RPMI8226 (cell line): Measurements from ENCODE around the gene ZNF831.
A peak's percentile ranks its signal among the peaks of the same experiment; 100 is the strongest.

ENCODE experiments used
- DNase-seq: peaks from one replicate; pipeline ENCODE4 v3.0.0-alpha.2; 2015

The ZNF831 gene

DNA sequence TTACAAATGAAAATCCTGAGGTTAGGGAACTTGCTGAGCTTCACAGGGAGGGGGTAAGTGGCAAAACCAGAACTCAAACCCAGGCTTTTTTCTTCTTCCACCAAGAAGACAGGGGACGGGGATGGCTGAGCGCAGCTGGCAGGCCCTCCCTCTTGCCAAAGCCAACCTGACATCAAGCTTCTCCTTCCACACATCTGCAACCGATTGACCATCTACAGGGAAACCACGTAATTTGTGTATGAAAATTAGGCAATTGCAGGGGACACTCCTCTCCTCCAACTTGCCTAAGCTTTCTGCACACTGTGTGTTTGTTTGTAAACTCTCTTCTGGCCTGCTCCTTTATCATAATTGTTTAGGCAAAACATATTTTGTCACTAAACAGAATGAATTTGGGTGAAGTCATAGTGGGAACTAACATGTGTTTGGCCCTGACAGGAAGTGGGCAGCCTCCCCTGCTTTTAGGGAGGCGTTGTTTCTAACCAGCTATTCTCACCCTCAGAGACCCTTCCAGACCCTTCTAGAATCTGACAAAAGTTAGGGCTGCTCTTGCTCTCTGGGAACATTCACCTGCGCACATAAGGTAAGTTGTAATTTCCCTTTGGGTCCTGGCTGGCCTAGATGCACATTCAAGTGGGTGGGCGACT is 18.9 kb downstream of the ZNF831 start:
- DNase-seq: no peak

DNA sequence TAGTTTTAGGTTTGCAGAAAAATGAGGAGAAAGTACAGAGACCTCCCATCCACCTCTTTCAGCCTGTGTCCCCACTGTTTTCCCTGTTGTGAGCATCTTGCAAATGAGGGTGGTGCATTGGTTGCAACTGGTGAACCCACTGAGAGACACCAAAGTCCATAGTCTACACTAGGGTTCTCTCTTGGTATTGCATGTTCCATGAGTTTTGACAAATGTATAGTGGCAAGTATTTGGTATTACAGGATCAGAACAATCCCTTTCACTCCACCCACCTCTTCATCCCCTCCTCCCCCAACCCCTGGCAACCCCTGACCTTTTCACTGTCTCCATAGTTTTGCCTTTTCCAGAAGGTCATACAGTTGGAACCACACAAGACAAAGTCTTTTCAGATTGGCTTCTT is 20.1 kb downstream of the ZNF831 start:
- no peak for DNase-seq

DNA sequence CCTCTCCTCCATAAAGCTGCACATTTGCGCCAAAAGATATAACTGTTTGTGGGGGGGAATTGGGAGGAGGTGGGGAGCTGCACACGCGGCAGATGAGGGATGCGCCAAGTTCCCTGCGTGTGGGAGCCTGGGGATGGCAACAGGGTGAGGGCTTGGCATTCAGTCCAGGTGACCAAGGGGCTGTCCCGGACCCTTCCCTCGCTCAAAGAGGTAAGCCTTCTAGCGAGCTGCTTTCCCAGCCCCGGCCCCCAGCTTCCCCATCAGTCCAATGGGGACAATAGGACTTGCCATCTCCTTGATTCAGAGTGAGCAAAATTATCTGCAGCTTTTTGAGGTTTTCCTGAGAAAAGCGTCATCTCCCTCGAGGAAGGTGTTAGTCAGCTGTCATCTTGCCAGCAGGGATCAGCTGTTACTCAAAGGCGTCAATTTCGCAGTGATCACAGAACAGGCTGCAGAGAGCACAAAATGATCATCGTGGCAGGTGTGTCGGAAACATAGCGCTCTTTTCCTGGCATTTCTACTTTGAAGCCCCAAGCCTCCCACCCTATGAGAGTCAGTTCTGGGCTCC is 21.3 kb downstream of the ZNF831 start:
- DNase-seq: no peak

DNA sequence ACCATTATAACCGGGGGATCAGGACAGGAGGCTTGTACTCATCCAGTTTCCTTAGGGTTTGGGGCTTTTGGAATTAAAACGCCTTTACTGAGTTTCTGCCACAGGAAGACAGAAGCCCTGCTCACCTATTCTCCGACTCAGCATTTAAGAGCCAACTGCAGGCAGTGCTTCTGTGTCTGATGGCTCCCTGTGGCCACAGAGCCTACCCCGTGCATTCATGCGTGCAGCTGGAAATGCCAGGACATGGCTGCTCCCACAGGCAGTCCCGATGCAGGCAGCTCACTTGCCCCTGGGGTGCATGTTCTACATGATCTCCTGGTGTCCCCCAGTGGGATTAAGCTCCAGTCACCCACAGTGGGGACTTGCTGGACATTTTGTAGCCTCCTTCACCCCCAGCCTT is 22.2 kb downstream of the ZNF831 start:
- no peak for DNase-seq

DNA sequence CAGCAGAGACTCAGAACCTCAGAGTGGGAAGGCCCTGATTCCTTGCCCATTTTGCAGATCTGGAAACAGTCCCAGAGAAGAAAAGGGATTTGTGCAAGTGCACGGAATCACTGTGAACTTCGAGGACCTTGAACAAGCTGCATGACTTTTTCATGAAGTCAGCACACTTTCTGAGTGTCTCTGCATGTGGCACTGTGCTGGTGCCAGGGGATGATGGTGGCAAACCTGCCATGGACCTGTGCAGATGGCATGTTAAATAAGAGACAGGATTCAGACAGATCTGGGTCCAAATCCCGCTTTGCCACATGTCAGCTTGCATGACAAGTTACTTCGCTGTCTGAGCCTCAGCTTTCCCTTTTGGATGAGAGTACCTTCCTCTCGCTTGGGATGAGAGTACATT is 26.8 kb downstream of the ZNF831 start:
- no peak for DNase-seq

DNA sequence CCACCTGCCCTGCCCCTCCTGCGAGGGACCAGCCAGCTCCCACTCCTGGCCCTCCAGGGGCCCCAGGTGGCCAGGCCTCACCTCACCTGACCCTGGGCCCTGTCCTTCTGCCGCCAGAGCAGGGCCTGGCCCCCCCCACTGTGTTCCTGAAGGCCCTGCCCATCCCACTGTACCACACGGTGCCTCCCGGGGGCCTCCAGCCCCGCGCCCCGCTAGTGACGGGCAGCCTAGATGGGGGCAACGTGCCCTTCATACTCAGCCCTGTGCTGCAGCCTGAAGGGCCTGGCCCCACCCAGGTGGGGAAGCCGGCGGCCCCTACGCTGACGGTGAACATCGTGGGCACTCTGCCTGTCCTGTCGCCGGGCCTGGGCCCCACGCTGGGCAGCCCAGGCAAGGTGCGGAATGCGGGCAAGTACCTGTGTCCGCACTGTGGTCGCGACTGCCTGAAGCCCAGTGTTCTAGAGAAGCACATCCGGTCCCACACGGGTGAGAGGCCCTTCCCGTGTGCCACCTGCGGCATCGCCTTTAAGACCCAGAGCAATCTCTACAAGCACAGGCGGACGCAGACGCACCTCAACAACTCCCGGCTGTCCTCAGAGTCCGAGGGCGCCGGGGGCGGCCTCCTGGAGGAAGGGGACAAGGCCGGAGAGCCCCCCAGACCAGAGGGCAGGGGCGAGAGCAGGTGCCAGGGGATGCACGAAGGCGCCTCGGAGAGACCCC is 27.6 kb downstream of the ZNF831 start:
- no peak for DNase-seq

DNA sequence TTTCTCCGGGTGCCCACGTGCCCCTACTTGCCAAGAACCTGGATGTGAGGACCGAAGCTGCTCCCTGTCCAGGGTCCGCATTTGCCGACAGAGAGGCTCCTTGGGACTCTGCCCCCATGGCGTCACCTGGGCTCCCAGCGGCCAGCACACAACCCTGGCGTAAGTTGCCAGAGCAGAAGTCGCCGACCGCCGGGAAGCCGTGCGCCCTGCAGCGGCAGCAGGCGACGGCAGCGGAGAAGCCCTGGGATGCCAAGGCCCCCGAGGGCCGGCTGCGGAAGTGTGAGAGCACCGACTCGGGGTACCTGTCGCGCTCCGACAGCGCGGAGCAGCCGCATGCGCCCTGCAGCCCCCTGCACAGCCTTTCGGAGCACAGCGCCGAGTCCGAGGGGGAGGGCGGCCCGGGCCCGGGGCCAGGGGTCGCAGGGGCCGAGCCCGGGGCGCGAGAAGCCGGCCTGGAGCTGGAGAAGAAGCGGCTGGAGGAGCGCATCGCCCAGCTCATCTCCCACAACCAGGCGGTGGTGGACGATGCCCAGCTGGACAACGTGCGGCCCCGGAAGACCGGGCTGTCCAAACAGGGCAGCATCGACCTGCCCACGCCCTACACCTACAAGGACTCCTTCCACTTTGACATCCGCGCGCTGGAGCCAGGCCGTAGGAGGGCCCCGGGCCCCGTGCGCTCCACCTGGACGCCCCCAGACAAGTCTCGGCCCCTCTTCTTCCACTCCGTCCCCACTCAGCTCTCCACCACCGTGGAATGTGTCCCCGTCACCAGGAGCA is 28.3 kb downstream of the ZNF831 start:
- no peak for DNase-seq

DNA sequence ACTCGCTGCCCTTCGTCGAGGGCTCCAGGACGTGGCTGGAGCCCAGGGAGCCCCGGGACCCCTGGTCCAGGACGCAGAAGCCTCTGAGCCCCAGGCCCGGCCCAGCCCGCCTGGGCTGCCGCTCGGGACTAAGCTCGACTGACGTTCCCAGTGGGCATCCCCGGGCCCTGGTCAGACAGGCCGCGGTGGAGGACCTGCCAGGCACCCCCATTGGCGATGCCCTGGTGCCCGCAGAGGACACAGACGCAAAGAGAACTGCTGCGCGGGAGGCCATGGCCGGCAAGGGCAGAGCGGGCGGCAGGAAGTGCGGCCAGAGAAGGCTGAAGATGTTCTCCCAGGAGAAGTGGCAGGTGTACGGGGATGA is 28.9 kb downstream of the ZNF831 start:
- DNase-seq: no peak

DNA sequence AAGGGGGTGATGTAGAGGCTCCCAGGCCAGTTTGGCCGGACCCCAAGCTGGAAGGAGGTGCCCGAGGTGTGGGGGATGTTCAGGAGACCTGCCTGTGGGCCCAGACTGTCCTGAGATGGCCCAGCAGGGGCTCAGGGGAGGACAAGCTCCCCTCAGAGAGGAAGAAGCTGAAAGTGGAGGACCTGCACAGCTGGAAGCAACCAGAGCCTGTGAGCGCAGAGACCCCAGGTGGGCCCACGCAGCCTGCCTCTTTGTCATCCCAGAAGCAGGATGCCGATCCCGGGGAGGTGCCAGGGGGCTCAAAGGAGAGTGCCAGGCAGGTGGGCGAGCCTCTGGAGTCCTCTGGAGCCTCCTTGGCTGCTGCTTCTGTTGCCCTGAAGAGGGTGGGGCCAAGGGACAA is 29.7 kb downstream of the ZNF831 start:
- DNase-seq: no peak

DNA sequence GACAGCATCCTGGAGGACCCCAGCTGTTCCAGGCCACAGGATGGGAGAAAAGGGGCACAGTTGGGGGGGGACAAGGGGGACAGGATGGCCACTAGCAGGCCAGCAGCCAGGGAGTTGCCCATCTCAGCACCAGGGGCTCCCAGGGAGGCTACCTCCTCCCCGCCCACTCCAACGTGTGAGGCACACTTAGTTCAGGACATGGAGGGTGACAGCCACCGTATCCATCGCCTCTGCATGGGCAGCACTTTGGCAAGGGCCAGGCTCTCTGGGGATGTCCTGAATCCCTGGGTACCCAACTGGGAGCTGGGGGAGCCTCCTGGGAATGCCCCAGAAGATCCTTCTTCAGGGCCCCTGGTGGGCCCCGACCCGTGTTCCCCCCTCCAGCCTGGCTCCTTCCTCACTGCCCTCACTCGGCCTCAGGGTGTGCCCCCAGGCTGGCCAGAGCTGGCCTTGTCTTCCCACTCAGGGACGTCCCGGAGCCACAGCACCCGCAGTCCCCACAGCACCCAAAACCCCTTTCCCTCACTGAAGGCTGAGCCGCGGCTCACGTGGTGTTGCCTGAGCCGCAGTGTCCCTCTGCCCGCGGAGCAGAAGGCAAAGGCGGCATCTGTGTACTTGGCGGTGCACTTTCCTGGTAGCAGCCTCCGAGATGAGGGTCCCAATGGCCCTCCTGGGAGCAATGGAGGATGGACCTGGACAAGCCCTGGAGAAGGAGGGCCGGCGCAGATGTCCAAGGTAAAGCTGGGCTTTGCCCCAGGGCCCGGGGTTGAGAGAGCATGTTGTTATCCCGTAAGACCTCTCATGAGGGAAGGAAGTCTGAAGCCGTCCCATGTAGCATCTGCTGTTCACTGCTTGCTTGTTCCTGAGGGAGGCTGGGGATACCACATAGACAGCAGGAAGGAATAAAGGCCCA is 30.7 kb downstream of the ZNF831 start:
- DNase-seq: no peak

DNA sequence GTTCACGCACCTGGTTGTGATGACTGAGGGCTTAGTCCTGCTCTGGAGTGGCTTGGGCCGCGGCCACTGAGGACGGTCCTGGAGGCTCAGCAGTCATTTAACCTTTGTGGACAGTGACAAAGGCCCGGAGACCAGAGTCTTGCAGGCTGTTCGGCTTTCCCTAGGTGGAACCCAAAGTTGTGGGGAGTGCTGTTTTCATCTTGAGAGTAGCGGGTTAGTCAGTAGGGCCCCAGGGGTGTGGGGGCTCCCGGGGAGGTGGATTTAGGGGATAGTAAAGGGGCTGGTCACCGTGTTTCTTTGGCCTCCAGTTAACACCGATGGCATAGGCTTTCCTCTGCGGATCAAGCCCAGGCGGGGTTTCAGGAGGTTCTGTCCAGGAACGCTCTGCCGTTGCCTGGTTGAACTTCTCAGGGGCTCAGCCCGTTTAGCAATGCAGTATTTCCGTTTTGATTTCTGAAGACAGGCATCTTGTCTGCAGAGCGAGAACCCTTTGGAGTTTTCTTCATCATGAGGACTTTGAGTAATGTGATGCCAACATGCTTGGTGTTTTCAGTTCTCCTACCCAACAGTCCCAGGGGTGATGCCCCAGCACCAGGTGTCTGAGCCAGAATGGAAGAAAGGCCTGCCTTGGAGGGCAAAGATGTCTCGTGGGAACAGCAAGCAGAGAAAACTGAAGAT is 31.8 kb downstream of the ZNF831 start:
- DNase-seq: no peak

DNA sequence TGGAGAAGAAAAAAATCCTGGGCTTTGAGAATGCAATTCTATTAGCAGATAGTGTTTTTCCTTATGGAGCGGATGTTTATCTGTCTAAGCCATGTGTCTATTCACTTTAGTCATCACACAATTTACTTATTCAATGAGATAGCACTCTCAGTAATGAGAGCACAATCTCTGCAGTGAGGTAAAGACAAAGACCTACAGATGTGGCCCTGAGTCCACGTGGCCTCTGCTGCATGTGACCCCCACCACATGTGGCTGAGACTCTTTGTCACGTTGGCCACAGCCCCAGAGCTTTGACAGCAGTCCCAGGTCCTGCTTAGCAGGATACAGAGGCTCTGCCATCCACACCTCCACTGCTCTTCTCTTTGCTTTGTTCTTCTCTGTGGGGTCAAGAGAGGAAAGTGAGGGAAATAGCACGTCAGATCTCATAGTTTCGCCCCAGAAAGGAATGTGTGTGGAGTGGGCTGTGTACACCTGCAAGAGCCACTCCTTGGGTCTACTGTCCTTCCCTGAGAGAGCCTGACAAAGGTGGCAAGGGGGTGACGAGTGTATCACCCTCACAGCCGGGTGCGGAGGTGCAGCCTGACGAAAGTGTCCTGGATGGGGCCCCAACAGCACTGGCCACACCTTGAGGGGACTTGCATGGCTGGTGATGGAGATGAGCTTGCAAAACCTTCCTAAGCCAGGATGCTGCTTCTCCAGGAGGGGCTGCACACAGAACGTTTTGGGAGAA is 40.7 kb downstream of the ZNF831 start:
- DNase-seq: no peak

DNA sequence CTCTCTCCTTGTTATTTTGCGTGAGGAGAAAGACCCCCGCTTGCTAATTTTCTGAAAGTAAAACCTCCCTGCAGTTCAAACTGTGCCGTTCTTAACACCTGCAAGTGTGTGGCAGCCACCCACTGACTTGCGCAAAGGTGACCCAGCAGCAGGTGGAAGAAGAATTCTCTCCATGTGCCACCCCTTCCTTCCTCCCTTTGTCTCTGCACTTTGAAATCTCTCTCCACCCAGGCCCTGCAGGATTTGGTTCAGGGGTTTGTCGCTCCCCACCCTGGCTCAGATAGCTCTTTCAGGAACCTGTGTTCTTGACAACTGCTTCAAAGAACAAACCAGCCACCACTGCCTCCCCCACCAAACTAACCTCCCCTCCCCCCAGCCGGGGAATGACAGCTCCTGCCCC is 41.4 kb downstream of the ZNF831 start:
- DNase-seq: no peak

DNA sequence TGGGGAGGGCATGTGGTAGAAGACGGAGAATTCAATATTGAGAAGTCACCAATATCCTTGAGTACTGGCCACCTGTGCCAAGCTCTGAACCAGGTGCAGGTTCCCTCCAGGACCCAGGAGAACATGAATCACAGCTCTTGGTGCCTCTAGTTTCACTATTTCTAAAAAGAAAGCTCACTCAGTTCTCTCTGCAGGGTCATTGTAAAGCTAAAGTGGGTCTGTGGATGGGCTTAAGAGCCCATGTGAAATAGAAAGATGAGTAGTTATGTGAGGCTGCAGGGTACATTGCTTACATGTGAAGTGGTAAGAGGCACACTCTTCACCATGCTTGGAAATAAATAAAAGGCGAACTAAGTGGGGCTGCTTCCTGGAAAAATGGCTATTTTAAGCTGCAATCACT is 43.6 kb downstream of the ZNF831 start:
- DNase-seq: no peak

DNA sequence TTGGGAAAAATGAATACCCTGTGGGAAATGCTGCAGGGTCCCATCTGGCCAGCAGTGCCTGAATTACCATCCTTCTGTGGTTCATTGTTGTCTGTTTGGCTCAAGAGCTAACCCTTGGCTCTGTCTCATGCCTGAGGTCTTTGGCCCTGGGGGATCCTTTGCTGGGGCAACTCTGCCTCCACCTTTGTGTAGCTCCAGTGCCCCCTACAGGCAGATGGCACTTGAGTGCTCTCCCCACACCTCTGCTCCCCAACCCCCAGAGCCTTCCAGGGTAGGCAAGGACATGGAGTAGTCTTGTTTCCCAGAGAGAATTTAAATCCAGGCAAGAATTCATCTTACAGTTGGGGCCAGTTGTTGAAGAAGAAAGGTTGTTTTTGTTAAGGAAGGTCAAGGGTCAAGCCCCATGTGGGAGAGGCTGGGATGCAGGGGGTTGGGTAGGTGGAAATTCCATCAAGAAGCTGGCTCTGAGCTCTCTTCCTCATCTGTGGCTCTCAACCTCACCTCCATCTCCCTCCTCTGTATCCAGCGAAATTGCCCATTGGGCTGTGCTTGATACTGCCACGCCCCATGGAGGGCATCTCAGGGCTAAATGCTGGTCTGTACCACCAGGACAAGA is 44.2 kb downstream of the ZNF831 start:
- peak; percentile 56 for DNase-seq

DNA sequence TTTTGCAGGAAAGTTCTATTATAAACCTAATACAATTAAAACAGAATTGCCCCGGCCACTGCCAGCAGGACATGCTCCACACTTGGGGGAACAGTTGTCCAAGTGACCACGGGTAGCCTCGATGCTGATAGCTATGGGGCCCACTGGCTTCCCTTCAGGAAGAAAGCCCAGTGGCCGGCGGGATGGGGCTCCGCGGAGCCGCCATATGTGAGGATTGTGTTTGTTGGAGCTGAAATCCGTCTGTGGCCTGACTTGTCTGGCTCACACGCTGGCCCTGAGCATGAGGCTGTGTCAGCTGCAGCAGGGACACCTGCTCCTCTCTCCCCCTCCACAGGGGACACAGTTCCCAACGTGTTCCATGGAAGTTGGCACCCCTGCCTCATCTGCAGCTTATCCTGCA is 46.6 kb downstream of the ZNF831 start:
- no peak for DNase-seq

DNA sequence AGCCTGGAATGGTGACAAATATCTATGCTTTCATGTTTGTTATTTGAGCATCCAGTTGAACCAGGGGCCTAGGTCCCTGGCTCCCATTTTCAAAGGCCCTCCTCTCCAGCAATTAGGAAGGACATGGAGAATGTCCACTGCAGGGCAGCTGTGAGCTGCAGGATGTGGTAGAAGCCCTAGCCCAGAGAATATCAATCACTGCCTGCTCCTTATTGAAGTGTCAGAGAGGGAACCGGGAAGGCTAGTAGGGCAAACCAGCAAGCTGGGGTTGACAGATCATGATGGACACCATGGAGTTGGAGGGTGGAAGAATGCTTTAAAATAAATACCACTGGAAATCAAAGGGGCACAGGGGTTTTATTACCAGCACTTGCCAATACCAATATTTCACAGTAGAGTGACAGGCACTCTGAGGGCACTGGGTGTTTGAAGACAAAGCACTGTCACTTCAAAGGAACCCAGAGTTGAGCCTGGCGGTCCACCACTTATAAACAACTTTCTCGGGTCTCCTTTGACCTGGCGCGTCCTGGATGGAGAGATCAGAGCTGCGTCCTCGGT is 47.7 kb downstream of the ZNF831 start:
- no peak for DNase-seq

DNA sequence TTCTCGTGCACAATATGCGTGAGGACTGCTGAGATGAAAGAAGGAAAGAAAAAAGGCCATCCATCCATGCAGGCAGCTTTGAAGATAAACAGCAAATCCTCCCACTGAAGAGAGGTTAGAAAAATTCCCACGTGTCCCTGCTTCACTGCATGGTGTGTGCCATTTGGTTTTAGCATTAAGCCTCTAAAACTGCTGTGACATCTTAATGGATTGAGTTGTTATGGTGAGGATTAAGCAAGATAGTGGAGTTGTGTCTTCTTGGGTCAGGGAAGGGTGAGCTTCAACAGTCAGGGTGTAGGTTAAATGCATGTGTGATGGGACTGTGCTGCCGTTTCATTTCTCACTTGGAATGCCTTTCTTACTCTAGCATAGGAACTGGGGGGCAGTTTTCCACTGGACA is 50.5 kb downstream of the ZNF831 start:
- no peak for DNase-seq

DNA sequence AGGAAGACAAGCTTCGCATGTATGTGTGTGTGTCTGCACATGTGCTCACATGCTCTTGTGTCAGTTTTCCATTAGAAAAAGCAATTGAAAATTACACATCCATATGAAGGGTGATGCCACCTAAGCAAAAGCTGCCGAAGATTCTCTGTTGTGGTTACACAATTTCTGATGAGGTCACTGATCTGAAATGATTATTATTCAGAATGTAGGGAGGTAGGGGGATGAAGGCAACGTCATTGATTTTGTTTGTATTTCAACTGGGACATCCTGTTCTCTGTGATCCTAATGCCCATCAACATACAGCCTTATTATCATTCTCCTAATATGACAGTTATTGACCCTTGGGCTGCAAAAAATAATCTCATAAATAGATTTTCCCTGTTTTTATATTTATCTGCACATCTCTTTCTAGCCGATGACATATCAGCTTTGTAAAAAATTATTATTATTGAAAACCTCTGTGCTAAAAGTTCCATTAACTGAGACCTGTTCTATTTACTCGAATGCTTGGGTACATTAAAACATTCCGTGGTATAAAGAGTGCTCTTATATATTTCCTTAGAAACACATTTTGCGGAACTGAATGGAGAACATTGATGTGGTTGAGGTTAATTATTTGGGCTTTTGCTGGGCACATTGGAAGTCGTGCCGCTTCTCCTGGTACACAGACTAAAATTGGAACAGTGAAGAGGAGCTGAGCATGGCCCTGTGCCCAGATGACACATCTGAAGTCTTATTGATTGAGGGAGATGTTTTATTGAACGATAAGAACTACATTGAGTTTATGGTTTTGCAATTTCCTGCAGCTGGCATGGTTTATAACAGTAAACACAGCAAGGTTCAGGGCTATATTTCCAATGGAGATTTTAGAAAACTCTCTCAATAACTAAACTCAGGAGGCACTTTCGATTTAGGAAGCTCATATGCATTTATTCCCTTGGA is 51.3 kb downstream of the ZNF831 start:
- DNase-seq: no peak

DNA sequence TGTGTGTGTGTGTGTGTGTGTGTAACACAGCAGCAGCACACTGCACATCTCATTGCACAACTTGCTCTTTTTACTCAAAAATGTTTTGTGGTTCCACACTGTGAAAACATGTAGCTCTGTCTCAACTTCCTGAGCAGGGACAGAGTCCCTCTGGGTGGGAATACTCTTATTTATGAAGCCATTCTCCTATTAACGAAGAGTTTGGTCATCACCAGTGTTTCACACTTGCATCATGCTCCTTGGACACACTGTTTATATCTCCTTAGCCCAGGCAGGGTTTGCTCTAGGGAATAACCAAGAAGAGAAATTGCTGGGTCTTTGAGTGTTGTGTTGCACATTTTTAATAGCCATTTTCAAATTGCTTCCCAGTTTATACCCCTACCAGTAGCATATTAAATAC is 53.6 kb downstream of the ZNF831 start:
- DNase-seq: no peak
